ENCODE data around the gene MTURN. TPM values are rescaled to one million over a fixed set of nuclear protein-coding genes. Genes with fewer than 3 reads are reported as not detected.

MTURN gene
- total RNA-seq, 1 donor from 2014 or later = 21.3 TPM

GRCh38 chr7:30170476-30171205 is 35.9 kb downstream of the MTURN start:
- Histone ChIP-seq H3K27ac (replicated peaks) (no peak overlapping the region), H3K36me3 (no peaks in the 10 kb centered on the region), H3K27me3 (ENCODE audit: low read depth) (no peaks in the 10 kb centered on the region), H3K4me3 (no peak overlapping the region), H3K4me1 (peaks cover 39% of the 10 kb centered on the region), H3K9me3 (replicated peaks) (no peaks in the 10 kb centered on the region)
- DNase-seq = no peak
- TF ChIP-seq CTCF (IDR thresholded peaks at IDR 0.05; ENCODE audit: borderline replicate concordance) = no peak
- intact Hi-C loops (cut with micrococcal nuclease) = no loop called here

GRCh38 chr7:30171766-30172447 is 37.1 kb downstream of the MTURN start:
- no peak for TF ChIP-seq CTCF (IDR thresholded peaks at IDR 0.05; ENCODE audit: borderline replicate concordance)
- Histone ChIP-seq H3K27me3 (ENCODE audit: low read depth) (no peaks in the 10 kb centered on the region), H3K36me3 (no peaks in the 10 kb centered on the region), H3K4me3 (no peak overlapping the region), H3K4me1 (peaks cover 48% of the 10 kb centered on the region), H3K9me3 (replicated peaks) (no peaks in the 10 kb centered on the region), H3K27ac (replicated peaks) (no peak overlapping the region)
- intact Hi-C loops (cut with micrococcal nuclease) = no loop called here
- no peak for DNase-seq

- no peak overlapping the region for H3K4me3 ChIP-seq
- no peak for TF ChIP-seq CTCF (IDR thresholded peaks at IDR 0.05; ENCODE audit: borderline replicate concordance)
- H3K36me3 ChIP-seq = no peaks in the 10 kb centered on the region
- intact Hi-C loops (cut with micrococcal nuclease) = no loop called here
- H3K27me3 ChIP-seq (ENCODE audit: low read depth) = no peaks in the 10 kb centered on the region
- H3K27ac ChIP-seq (replicated peaks) = peak overlapping the region; percentile 80
- H3K9me3 ChIP-seq (replicated peaks) = no peaks in the 10 kb centered on the region
- no peak for DNase-seq
- peaks cover 48% of the 10 kb centered on the region for H3K4me1 ChIP-seq
Measured at GRCh38 chr7:30172451-30172850, 37.7 kb downstream of the MTURN start.

GRCh38 chr7:30173058-30173897 is 38.5 kb downstream of the MTURN start:
- H3K9me3 ChIP-seq (replicated peaks) = no peaks in the 10 kb centered on the region
- no peaks in the 10 kb centered on the region for H3K36me3 ChIP-seq
- H3K27ac ChIP-seq (replicated peaks) = peak overlapping the region; percentile 80
- intact Hi-C loops (cut with micrococcal nuclease) = no loop called here
- no peaks in the 10 kb centered on the region for H3K27me3 ChIP-seq (ENCODE audit: low read depth)
- peak; percentile 74 for DNase-seq
- peak; percentile 33 for TF ChIP-seq CTCF (IDR thresholded peaks at IDR 0.05; ENCODE audit: borderline replicate concordance)
- no peak overlapping the region for H3K4me3 ChIP-seq
- H3K4me1 ChIP-seq = peaks cover 48% of the 10 kb centered on the region

GRCh38 chr7:30175180-30175579 is 40.4 kb downstream of the MTURN start:
- intact Hi-C loops (cut with micrococcal nuclease) = no loop called here

More at GRCh38 chr7:30175180-30175579, 40.4 kb downstream of the MTURN start:
- no peak for DNase-seq
- no peaks in the 10 kb centered on the region for H3K9me3 ChIP-seq (replicated peaks)
- H3K4me1 ChIP-seq = peaks cover 56% of the 10 kb centered on the region
- TF ChIP-seq CTCF (IDR thresholded peaks at IDR 0.05; ENCODE audit: borderline replicate concordance) = no peak
- H3K36me3 ChIP-seq = no peaks in the 10 kb centered on the region
- H3K4me3 ChIP-seq = no peak overlapping the region
- no peaks in the 10 kb centered on the region for H3K27me3 ChIP-seq (ENCODE audit: low read depth)
- H3K27ac ChIP-seq (replicated peaks) = no peak overlapping the region
